GM19324 (cell line): ENCODE data around the gene EPHA5.

Source experiments
- ATAC-seq: cut with Tn5 transposase; IDR thresholded peaks from one replicate; pipeline ENCODE4 v1.9.1; 2021; ENCODE audit warnings: mild to moderate bottlenecking, moderate library complexity; ENCODE audit not compliant: unreplicated experiment, low FRiP score

The EPHA5 gene

GRCh38 chr4:65635051-65635821 lies 35.1 kb downstream of the EPHA5 start:
- ATAC-seq = no peak

GRCh38 chr4:65624651-65625050 lies 45.6 kb downstream of the EPHA5 start:
- ATAC-seq = no peak

DNA sequence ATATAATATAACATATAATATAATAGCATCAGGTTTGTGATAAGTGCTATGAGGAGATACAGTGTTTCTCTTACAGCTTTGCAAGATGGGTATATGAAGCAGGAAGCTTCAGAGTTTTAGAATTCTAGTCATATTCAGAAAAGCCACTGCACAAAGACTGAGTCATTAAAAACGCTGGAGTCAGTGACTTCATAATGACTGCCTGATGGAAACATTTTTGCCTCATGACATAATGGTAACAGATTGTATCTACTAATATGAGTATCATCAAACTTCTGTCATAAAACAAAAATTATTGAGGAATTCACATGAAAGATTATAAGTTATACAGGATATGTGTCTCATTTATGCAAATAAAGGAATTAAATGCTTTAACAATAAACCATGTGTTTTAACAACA lies 46.8 kb downstream of the EPHA5 start:
- no peak for ATAC-seq

DNA sequence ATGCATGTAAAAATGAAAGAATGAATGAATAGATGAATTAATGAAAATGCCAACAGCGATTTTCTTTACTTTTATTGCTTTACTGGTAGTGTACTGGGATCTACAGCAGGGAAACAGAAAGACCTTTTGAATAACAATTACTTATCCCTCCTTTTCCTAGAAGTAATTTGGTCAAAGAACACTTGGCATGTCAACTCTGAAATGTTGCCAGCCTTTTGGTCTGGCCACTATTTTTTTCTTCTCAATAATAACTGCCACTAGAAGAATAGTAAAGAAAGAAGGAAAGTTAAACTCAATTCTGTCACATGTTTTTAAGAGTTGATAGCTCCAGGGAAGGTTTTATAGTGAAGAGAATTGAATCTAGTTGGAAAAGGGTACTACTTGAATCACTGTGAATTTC lies 52.9 kb downstream of the EPHA5 start:
- no peak for ATAC-seq

DNA sequence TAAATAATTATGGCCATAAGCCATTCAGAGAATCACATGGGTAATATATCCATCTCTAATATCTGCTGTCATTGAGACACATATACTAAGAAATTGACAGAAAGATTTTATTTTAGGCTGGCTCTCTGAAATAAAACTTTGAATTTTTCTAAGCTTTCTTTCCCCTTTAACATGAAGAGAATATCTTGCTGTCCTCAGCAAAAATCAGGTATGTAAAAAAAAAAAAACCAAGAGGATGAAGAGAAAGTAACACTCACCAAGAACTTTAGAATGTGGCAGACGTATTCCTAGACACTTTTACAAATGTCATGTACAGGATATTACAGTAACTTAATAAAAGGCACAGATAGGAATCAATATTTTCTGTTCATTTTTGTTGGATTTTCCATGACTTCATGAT lies 65.8 kb downstream of the EPHA5 start:
- no peak for ATAC-seq

GRCh38 chr4:65600656-65601055 lies 69.6 kb downstream of the EPHA5 start:
- no peak for ATAC-seq

GRCh38 chr4:65599340-65599739 lies 70.9 kb downstream of the EPHA5 start:
- no peak for ATAC-seq

DNA sequence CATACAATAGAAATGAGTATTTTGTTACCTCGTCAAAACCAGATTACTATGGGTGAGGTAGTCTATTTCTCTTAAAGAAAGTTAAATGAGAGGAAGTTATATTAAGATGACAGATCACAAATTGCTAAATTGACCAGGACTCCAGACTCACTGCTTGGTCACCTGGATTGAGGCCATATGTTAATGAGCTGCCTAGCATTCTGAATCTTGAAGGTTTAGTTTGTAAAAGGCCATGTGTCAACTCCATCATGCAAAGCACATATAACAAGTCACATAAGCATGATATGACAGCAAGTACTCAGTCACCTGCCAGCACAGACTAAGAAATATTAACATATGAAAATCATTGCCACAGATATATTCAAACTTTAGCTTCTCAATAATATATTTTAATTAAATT lies 72.6 kb downstream of the EPHA5 start:
- ATAC-seq = no peak

- no peak for ATAC-seq
Measured at GRCh38 chr4:65592089-65592488, 78.2 kb downstream of the EPHA5 start.

GRCh38 chr4:65589921-65590320 lies 80.4 kb downstream of the EPHA5 start:
- no peak for ATAC-seq

DNA sequence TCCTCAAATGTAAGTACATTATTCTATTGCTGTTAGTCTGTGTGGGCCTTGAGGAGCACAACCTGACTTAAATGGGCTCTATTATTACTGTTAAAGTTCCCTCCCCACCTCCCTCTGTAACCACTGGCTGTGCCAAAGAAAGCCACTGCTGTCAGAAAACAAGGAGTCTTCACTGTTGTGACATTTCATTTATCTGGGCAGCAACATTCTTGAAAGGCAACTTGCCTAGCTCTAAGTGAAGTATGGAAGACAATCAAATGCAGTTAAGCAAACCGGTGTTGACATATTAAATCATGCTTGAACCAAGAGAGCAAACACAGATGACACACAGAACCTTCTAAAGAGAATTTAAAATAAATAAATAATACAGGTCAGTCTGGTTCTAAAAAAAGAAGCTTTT lies 81.0 kb downstream of the EPHA5 start:
- ATAC-seq = no peak

- no peak for ATAC-seq
Measured at GRCh38 chr4:65580551-65580950, 89.7 kb downstream of the EPHA5 start.

DNA sequence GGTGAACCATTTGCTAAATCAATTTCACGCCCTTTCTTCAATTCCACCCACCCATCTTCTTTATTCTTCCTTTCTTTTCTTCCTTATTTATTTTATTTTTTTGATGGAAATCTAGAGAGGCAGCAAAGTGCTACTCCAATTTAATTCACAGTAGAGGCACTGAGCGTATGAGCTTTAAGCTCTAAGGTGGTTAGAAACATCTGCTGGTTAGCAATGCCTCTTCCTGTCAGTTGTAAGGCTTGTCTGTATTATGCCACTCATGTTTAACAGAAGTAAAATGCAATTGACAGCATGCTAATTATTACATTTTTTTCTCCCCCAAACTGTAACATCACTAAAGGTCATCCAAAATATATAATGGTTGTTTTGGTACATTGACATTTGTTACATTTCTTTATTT lies 103.8 kb downstream of the EPHA5 start:
- ATAC-seq = no peak

- ATAC-seq = no peak
Measured at GRCh38 chr4:65561164-65561563, 109.1 kb downstream of the EPHA5 start.

DNA sequence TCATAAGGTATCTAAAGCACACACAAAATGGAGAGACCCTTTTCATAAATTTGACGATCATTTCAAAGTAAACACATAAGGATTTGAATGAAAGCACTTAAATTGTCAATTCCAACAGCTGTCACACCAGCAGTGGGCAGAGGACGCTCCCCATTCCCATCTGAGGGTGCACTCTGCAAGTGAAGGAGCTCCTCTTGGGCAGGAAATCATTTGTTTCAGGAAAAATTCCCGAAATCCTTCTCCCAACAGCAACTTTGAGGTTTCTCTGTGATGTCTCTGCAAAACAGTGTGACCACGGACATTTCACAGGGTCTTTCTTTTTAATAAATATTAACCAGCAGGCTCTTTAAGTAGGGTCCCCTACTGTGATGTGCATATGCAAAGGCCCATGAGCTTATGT lies 111.0 kb downstream of the EPHA5 start:
- no peak for ATAC-seq

- ATAC-seq = no peak
Measured at GRCh38 chr4:65552057-65552456, 118.2 kb downstream of the EPHA5 start.

DNA sequence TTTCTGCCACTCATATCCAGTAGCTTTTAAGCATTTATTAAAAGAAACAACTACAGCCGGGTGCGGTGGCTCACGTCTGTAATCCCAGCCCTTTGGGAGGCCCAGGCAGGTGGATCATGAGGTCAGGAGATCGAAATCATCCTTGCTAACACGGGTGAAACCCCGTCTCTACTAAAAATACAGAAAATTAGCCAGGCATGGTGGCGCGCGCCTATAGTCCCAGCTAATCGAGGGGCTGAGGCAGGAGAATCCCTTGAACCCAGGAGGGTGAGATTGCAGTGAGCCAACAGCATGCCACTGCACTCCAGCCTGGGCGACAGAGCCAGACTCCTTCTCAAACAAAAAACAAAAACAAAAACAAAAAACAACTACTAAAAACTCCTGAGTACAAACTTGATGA lies 119.8 kb downstream of the EPHA5 start:
- no peak for ATAC-seq

- ATAC-seq = no peak
Measured at GRCh38 chr4:65546882-65547416, 123.3 kb downstream of the EPHA5 start.

DNA sequence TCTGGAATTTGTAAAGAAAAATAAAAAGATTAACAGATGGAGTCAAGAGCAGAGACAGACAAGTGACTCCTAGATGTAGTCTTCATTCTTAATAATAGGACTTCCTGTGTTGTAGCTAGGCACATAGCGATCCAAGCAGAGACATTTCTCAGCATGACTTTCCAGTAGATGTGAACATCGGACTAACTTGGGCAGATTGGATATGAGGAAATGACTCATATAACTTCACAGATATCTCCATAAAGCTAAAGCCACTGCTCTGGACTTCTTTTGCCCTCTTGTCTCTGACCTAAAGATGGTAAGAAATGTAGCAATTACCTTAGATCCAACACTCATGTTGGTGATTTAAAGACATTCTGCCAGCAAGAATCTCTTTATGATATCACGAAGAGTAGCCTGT lies 131.7 kb downstream of the EPHA5 start:
- no peak for ATAC-seq

DNA sequence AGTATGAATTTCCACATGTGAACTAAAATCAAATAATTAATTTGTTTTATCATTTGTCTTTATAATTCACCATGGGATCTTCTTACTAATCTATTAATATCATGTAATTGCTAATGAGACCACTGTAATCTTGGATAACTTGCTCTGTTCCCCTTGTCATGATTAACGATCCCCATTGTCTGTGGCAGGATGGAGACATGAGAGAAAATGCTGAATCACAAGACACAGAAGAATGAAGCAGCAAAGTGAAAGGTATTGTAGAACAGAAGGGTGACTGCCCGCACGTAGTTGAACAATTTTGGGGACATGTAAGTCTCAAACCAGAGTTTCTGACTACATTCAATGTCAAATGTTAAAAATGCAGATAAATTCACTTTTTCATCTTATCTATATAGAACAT lies 135.2 kb downstream of the EPHA5 start:
- ATAC-seq = no peak

GRCh38 chr4:65521666-65522065 lies 148.6 kb downstream of the EPHA5 start:
- ATAC-seq = no peak

DNA sequence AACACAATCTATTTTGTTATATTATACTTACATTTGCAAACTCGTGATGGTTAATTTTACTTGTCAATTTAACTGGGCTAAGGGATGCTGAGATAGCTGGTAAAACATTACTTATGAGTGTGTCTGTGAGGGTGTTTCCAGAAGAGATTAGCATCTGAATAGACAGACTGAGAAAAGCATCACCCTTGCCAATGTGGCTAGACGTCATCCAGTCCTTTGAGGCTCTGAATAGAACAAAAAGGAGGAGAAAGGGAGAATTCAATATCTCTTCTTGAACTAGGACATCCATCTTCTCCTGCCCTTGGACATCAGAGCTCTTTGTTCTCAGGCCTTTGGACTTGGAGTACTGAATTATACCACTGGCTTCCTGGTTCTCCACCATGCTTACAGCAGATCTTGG lies 154.6 kb downstream of the EPHA5 start:
- no peak for ATAC-seq

DNA sequence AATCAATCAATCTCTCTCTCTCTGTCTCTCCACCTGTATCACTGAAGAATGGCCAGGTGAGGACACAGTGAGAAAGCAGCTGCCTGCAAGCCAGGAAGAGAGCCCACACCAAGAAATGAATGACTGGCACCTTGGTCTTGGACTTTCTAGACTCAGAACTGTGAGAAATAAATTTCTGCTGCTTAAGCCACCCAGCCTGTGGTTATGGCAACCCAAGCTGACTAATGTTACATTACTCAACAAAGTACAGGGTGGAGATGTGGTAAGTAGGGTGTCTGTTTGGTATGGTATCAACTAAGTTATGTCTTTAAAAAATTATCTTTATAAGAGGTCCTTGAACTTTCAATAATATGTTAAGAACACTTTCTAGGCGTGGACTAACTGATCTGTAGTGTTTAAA lies 159.3 kb downstream of the EPHA5 start:
- ATAC-seq = no peak
